Stomach (tissue), 9 donors: ENCODE measurements around the gene ATP2A2. TPM values are rescaled to one million over a fixed set of nuclear protein-coding genes. Genes with fewer than 3 reads are reported as not detected.

Experiments used
- DNase-seq, 2 donors: peaks; one replicate each; pipeline versions ENCODE4 v3.0.0 to v3.0.0-alpha.2; 2013 to 2019
- H3K27ac ChIP-seq, 5 donors: fragments of 200-600 bp in 4 of 5; sonication (generic) in 4 of 5; one replicate each; pipeline ENCODE4 v1.5.1; 2013 to 2019; ENCODE audit warnings: mild to moderate bottlenecking in 1 of 5, moderate library complexity in 1 of 5
- H3K27me3 ChIP-seq, 3 donors: fragments of 200-600 bp; sonication (generic); one replicate each; pipeline ENCODE4 v1.5.1; 2017 to 2019; ENCODE audit warnings: mixed run types in 1 of 3
- H3K36me3 ChIP-seq, 4 donors: fragments of 200-600 bp; sonication (generic); 1 replicate in 3 of 4; 2 replicates in 1 of 4; pipeline ENCODE4 v1.5.1; 2016 to 2019
- H3K4me1 ChIP-seq, 4 donors: fragments of 200-600 bp; sonication (generic); one replicate each; pipeline ENCODE4 v1.5.1; 2016 to 2019
- H3K4me3 ChIP-seq, 4 donors: fragments of 200-600 bp; sonication (generic) in 3 of 4; one replicate each; pipeline ENCODE4 v1.5.1; 2016 to 2019; ENCODE audit warnings: mild to moderate bottlenecking in 1 of 4
- H3K9me3 ChIP-seq, 4 donors: fragments of 200-600 bp; sonication (generic); one replicate each; pipeline ENCODE4 v1.5.1; 2016 to 2019
- CTCF ChIP-seq, 7 experiments: fragments of 450-650 bp in 4 of 7; fragments of 200-600 bp in 3 of 7; sonication (generic) in 3 of 7; IDR thresholded peaks; one replicate each; pipeline ENCODE4 v1.5.1; 2016 to 2019; ENCODE audit warnings: antibody characterized with exemption in 7 of 7, control low read depth in 2 of 7, mild to moderate bottlenecking in 1 of 7
- EP300 ChIP-seq: sonication (generic); formaldehyde crosslinking; IDR thresholded peaks from one replicate; pipeline ENCODE4 v1.6.1; 2017; ENCODE audit warnings: antibody characterized with exemption
- POLR2A ChIP-seq, 4 donors: fragments of 450-650 bp; IDR thresholded peaks; one replicate each; pipeline ENCODE4 v1.6.1; 2016; ENCODE audit warnings: antibody characterized with exemption in 4 of 4, control low read depth in 2 of 4, mild to moderate bottlenecking in 1 of 4, moderate library complexity in 1 of 4
- POLR2AphosphoS5 ChIP-seq, 3 donors: sonication (generic); formaldehyde crosslinking; IDR thresholded peaks; one replicate each; pipeline ENCODE4 v1.6.1; 2016; ENCODE audit warnings: antibody characterized with exemption in 3 of 3
- WGBS, 5 donors: extraction: QIAGEN DNeasy Blood & Tissue Kit in 3 of 5; methylation state at CpG; one replicate each; pipeline versions ENCODE4 v1.1.5 to v1.1.7; 2013 to 2018; 5-methylcytosine and 5-hydroxymethylcytosine counted together
- intact Hi-C: fragments of 100-400 bp; cut with DNase I; formaldehyde crosslinking; loops from one replicate; pipeline ENCODE4 v1.15.1; 2023; ENCODE audit warnings: low total_unique reads
- polyA plus RNA-seq, 3 donors: library from polyadenylated mRNA; stranded (reverse); fragments of 200-250 nt; gene quantifications; one replicate each; pipeline ENCODE4 v1.2.3, GENCODE V29; 2013
- total RNA-seq, 5 donors: library from RNA; depleted of rRNA; stranded (reverse); fragments of >200 nt; gene quantifications; one replicate each; pipeline versions ENCODE4 v1.1.0 to v1.2.3, GENCODE V29; 2014 to 2016
- donor health status: healthy with polysubstance abuse.
- donor health status: Bipolar disorder and iron deficiency.
- donor health status: healthy.

The ATP2A2 gene
- total and polyA plus RNA-seq, 8 donors: 14.1 to 202 (median 104) TPM

- Histone ChIP-seq H3K27ac (no peak overlapping the region), H3K27me3 (no peaks in the 10 kb centered on the region), H3K36me3 (no peaks in the 10 kb centered on the region), H3K4me3 (no peak overlapping the region), H3K4me1 (peaks cover 4 to 18% (median 5%) of the 10 kb centered on the region in 4 donors), H3K9me3 (no peaks in the 10 kb centered on the region)
- 91 to 95% (median 93%) methylated on average over 12 of the region's 12 CpGs for WGBS, 5 donors
- TF ChIP-seq EP300 (no peak), POLR2AphosphoS5 (IDR thresholded peaks at IDR 0.05) (no peak), CTCF (IDR thresholded peaks at IDR 0.05) (no peak), POLR2A (IDR thresholded peaks at IDR 0.05) (no peak)
- intact Hi-C loops: no loop called here
- no peak for DNase-seq
These were observed 22.6 kb upstream of the ATP2A2 start for GRCh38 chr12:110258466-110258865.

GRCh38 chr12:110262442-110263388, 18.3 kb upstream of the ATP2A2 start:
- 67 to 75% (median 68%) methylated on average over 17 of the region's 17 CpGs for WGBS, 5 donors
- TF ChIP-seq POLR2A (IDR thresholded peaks at IDR 0.05) (no peak), EP300 (no peak), POLR2AphosphoS5 (IDR thresholded peaks at IDR 0.05) (no peak), CTCF (IDR thresholded peaks at IDR 0.05) (no peak)
- intact Hi-C loops: no loop called here
- H3K9me3 ChIP-seq: no peaks in the 10 kb centered on the region
- peaks cover 0 to 14% (median 12%) of the 10 kb centered on the region in 4 donors for H3K4me1 ChIP-seq
- no peak for DNase-seq
- no peaks in the 10 kb centered on the region for H3K36me3 ChIP-seq
- no peak overlapping the region for H3K27ac ChIP-seq
- no peak overlapping the region for H3K4me3 ChIP-seq
- no peaks in the 10 kb centered on the region for H3K27me3 ChIP-seq

DNA sequence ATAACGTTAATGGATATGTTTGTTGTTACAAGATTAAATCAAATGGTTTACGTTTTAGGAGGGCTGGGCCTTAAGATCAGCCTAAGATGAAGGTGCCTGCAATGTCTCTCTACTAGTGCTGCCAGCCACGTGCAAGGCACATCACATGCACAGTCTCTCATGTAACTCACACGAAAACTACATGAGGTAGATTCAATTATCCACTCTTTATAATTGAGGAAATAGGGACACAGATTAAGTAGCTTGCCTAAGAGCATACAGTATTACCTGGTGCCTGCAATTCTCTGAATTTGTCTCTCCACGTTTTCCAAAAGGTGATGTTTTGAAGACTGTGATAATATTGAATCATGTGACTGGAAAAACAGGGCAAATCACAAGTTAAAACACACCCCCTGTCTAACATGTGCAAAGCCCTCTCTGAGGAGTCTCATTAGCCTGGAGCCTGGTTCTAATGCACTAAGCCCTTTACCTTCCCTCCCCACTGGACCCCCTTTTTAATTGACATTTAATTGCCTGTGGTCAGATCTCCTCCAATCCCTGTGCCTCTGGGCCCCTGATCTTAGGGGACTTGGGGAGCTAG, 14.6 kb upstream of the ATP2A2 start:
- no peak for DNase-seq
- WGBS, 5 donors: 57 to 71% (median 61%) methylated on average over 5 of the region's 5 CpGs
- H3K36me3 ChIP-seq: no peaks in the 10 kb centered on the region
- intact Hi-C loops: no loop called here
- no peaks in the 10 kb centered on the region for H3K27me3 ChIP-seq
- H3K4me3 ChIP-seq: no peak overlapping the region
- TF ChIP-seq POLR2A (IDR thresholded peaks at IDR 0.05) (no peak), EP300 (no peak), CTCF (IDR thresholded peaks at IDR 0.05) (no peak), POLR2AphosphoS5 (IDR thresholded peaks at IDR 0.05) (no peak)
- peak overlapping the region in 3 of 5 donors; percentile 44 to 68 (median 58) for H3K27ac ChIP-seq
- peaks cover 16 to 46% (median 34%) of the 10 kb centered on the region in 4 donors for H3K4me1 ChIP-seq
- no peaks in the 10 kb centered on the region for H3K9me3 ChIP-seq

- intact Hi-C loops: no loop called here
- Histone ChIP-seq H3K36me3 (no peaks in the 10 kb centered on the region), H3K4me1 (peaks cover 16 to 46% (median 36%) of the 10 kb centered on the region in 4 donors), H3K9me3 (no peaks in the 10 kb centered on the region), H3K4me3 (no peak overlapping the region), H3K27ac (peak overlapping the region in 4 of 5 donors; percentile 2 to 68 (median 51)), H3K27me3 (no peaks in the 10 kb centered on the region)
- TF ChIP-seq POLR2AphosphoS5 (IDR thresholded peaks at IDR 0.05) (no peak), CTCF (IDR thresholded peaks at IDR 0.05) (no peak), POLR2A (IDR thresholded peaks at IDR 0.05) (no peak), EP300 (no peak)
- WGBS, 5 donors: 17 to 31% (median 28%) methylated on average over 9 of the region's 9 CpGs
- peak in 1 of 2 donors; percentile 87 for DNase-seq
These were observed 13.9 kb upstream of the ATP2A2 start for GRCh38 chr12:110266980-110267620.
